Hematopoietic multipotent progenitor cell treated with erythropoietin and hydrocortisone succinate and interleukin-3 and kit ligand, for 6 days (in vitro differentiated cells): ENCODE measurements around the gene VCPKMT.

ENCODE experiments used
- DNase-seq: peaks from one replicate; pipeline ENCODE4 v3.0.0-alpha.2; 2015

Gene VCPKMT

GRCh38 chr14:50116181-50116956, at the start of gene VCPKMT:
VCPKMT (minus strand) TSS chr14:50116572; CDS start chr14:50116552, 20 bp downstream.
- DNase-seq: peak; percentile 97

- DNase-seq: no peak
Observed at GRCh38 chr14:50156111-50156510, 39.7 kb upstream of the VCPKMT start.

DNA sequence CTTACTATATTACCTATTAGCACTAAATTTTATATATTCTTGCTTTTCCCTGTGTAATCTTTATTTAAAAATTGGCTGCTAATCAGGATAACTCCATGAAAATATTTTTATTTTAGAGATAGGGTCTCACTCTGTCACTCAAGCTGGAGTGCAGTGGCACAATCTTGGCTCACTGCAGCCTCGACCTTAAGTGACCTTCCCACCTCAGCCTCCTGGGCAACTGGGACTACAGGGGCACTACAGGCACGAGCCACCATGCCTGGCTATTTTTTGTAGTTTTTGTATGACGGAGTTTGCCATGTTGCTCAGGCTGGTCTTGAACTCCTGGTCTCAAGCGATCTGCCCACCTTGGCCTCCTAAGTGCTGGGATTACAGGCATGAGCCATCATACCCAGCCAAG, 32.4 kb upstream of the VCPKMT start:
- DNase-seq: no peak

GRCh38 chr14:50139192-50139591, 22.8 kb upstream of the VCPKMT start:
- no peak for DNase-seq

GRCh38 chr14:50127802-50128201, 11.4 kb upstream of the VCPKMT start:
- DNase-seq: no peak

DNA sequence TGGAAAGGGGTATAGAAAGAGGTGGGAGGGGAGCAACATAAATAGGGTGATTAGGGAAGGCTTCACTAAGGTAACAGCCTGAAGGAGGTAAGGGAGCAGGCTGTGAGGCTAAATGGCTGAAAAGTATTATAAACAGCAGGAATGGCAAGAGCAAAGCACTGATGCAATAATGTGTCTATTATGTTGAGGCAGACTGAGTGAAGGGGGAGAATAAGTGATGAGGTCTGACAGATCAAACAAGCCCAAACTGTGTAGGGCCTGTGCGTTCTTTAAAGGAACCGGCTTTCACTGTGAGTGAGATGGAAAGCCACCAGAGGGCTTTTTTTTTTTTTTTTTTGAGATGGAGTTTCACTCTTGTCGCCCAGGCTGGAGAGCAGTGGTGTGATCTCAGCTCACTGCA, 6.7 kb upstream of the VCPKMT start:
- DNase-seq: no peak

DNA sequence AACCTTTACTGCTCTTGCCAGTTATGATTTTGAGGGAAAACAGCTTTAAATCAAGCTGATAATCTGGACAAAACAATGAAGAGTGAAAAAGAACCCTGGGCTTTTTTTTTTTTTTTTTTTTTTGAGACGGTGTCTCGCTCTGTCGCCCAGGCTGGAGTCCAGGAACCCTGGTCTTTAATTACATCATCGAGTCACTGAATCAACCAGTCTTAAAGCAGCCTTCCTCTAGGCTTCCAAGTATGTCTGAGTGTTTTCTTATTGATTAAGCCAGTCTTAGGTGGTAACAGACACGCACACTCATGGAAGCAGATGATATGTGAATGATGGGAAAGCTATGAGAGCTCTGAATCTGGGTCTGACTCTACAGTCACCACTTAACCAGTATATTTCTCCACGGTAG, 5.9 kb upstream of the VCPKMT start:
- no peak for DNase-seq

- DNase-seq: no peak
Observed at GRCh38 chr14:50121486-50121885, 5.1 kb upstream of the VCPKMT start.

- DNase-seq: no peak
Observed at GRCh38 chr14:50117456-50117855, 1.1 kb upstream of the VCPKMT start.

- peak; percentile 22 for DNase-seq
Observed at GRCh38 chr14:50116966-50117365, 594 bp upstream of the VCPKMT start.

DNA sequence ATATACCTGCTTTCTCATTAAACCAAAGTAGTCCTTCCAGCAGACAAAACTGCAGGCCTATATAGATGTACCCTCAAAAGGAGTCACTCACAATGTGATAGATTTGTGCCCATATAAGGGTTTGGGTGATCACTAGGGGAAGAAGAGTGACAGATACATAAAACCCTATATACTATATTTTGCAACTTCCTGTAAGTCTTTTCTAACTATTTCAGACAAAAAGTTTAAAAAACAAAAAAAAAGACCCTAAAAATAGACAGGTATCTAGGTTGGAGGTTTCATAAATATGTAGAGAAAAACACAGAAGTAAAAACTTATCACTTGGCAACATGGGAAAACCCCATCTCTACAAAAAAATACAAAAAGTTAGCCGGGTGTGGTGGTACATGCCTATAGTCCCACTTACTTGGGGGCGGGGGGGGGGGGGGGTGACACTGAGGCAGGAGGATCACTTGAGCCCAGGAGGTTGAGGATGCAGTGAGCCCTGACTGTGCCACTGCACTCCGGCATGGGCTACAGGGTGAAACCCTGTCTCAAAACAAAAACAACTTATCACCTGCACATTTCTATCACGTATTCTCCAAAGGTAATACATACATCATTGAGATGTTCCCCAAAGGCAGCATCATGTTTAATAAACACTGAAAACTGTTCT, 2.9 kb downstream of the VCPKMT start:
- no peak for DNase-seq

DNA sequence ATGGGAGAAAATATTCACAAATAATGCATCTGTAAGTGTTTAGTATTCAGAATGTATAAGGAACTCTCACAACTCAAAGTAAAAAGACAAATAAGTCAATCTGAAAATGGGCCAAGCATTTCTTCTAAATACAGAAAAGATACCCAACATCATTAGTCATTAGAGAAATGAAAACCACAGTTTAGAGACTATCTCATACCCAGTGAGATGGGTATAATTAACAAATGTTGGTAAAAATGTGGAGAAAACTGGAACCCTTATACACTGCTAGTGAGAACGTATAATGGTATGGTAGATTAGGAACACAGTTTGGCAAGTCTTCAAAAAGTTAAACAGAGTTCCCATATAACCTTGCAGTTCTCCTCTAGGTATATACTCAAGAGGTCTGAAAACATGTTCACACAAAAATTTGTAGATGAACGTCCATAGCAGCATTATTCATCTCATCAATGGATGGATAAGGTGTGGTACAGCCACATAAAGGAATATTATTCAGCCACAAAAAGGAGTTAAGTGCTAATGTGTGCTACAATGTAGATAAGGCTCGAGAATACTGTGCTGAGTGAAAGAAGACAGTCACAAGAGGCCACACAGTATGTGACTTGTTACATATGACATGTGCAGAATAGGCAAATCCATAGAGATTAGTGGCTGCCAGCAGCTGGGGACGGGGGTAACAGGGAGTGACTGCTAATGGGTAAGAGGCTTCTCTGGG, 5.9 kb downstream of the VCPKMT start:
- no peak for DNase-seq

DNA sequence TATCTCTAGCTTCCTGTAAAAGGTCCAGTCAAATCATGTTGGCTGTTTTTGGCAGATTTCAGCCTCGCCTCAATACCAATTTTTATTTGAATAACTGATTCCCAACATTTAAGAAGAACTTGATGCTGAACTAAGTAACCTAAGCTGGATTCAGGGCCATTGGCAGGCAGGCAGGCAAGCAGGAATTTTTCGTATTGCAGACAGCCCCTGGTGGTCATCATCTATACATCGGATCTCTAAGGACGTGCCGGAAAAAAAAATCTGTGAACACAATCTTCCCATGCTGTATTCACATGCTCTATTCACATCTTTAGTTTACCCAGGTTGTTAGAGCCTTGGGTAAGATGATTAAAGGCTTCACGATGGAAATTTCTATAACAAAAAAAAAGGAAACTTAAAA, 7.0 kb downstream of the VCPKMT start:
- no peak for DNase-seq

DNA sequence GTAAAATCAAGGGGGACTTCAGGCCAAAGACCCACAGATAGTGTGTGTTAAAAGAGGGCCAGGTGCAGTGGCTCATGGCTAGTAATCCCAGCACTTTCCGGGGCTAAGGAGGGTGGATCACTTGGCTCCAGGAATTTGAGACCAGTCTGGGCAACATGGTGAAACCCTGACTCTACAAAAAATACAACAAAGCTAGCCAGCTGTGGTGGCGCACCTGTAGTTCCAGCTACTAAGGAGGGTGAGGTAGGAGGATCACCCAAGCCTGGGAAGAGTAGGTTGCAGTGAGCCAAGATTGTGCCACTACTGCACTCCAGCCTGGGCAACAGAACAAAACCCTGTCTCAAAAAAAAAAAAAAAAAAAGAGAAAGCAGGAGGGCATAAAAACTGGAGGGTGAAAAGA, 8.5 kb downstream of the VCPKMT start:
- no peak for DNase-seq

DNA sequence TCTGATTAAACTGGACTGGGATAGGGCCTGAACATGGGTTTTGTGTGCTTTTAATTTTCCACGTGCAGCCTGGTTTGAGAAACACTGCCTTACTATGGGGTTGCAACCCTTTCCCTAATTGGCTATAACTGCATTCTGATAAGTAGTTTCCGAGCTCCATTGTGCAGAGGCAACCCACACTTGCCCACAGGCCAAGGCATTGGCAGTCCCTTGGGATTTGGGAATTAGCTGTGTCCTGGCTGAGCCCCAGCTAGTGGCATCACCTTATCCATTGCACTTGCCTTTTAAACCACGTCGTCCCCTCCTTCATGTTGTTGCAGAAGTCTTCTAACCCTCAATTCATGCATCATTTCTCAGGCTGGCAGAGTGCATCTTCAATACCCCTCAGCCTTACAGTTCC, 10.2 kb downstream of the VCPKMT start:
- no peak for DNase-seq

DNA sequence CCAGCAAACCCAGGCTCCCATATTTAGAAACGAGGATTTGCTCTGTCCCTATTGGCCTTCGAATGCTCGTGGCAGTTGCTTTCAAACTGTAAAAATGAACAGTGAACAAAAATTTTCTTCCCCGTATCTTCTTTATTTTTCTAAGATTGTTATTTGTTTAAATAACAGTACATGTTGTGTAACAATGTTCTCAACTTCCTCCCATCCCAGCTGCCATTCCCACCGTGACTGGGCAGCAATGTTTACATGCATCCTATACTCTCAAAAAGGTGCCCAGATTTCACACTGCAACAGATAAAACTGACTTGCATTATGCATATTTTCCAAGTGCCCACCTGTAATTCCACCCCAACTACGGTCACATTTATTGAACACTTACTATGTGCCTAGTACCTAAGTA, 12.8 kb downstream of the VCPKMT start:
- no peak for DNase-seq

- no peak for DNase-seq
Observed at GRCh38 chr14:50101417-50101816, 15.0 kb downstream of the VCPKMT start.

DNA sequence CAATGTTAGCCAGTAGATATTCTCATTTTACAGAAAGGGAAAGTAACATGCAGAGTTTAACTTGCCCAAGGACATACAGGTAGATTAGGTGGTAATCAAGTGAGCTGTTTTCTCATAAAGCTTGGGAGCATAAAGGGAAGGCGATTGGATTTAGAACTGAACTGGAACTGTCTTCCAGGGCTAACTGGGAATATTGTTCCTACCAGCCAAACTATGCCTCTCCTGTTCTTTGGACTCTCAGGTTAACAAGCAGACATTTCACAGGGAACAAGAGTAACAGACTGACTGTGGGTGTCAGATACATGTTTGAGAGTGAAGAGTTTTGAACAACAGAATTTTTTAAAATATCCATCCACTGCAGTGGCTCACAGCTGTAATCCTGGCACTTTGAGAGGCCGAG, 15.6 kb downstream of the VCPKMT start:
- DNase-seq: no peak

- DNase-seq: no peak
Observed at GRCh38 chr14:50099335-50099734, 17.0 kb downstream of the VCPKMT start.

GRCh38 chr14:50095895-50096294, 20.5 kb downstream of the VCPKMT start:
- DNase-seq: peak; percentile 59

- no peak for DNase-seq
Observed at GRCh38 chr14:50094056-50094755, 22.2 kb downstream of the VCPKMT start.

DNA sequence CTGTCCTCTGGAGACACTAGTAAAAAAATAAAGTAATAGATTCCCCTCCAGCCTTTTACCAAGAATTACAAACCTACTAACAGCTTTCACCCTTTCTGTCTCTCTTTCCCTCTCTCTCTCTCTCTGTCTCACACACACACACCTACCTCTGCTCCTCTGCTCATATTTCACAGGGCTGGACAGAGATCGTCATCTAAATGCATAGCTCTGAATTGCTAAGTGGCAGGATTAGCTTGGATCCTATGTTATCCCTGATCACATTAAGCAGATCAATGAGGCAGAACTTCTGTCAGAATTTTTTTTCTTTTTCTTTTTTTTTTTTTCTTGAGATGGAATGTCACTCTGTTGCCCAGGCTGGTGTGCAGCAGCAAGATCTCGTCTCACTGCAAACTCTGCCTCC, 22.9 kb downstream of the VCPKMT start:
- DNase-seq: no peak

DNA sequence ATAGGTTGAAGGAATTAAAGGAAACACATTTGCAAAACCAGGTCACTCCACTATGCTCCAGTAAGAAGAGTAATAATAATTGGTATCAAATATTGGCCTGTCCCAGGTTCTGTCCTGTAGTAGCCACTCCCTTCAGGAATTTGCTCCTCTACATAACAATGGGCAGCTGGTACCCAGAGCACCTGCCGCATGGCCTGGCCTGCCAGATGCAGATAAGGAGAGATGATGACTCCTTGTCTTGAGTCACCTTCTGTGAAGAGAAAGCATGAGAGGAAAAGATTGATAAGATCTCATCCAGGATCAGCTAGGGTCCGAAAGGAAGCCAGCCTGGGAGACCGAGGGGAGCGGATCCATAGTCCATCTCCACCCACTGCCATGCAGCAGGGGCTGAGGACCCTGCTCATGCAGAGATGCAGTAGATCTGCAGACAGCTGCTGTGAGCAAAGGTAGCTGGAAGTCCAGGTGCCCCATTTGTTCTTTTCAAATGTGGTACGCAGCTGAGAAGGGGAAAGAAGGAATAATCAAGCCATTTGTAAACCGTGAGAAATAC, 24.3 kb downstream of the VCPKMT start:
- no peak for DNase-seq
